ENCODE data around the gene UBE2Q2. TPM values are rescaled to one million over a fixed set of nuclear protein-coding genes. Genes with fewer than 3 reads are reported as not detected.

Gene UBE2Q2
- total and polyA plus RNA-seq, 4 donors = 15.5 to 35.9 (median 21.1) TPM

DNA sequence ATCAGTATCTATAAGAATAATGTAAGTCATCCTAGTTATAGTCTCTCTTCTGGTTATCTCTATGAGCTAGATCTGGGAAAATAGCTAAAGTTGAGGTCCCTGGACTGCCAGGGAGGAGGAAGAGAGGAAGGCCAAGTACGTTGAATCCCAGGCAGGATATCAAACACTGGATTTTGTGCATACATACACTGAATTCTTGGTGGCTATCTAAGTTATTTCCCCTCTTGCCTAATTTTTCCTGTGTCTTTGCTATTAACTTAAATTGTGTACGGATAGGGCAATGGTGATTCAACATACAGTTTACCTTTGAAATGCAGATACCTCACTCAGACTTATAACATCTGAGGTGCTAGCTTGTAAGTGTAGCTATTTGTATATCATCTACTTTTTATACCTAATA is 87.6 kb downstream of the UBE2Q2 start:
- Histone ChIP-seq H3K27ac (ENCODE audit: low read depth in 1 of 2, low read length in 1 of 2) (no peak overlapping the region), H3K36me3 (ENCODE audit: control insufficient read depth in 4 of 4, insufficient read depth in 4 of 4, low read length in 4 of 4) (peaks cover 6 to 14% (median 9%) of the 10 kb centered on the region in 4 donors), H3K4me1 (ENCODE audit: control insufficient read depth in 5 of 5, insufficient read depth in 5 of 5, low read length in 5 of 5) (peaks cover 0 to 4% (median 0%) of the 10 kb centered on the region in 5 donors), H3K27me3 (ENCODE audit: control insufficient read depth in 3 of 3, insufficient read depth in 3 of 3, low read length in 2 of 3) (no peaks in the 10 kb centered on the region), H3K9ac (ENCODE audit: insufficient read depth in 1 of 2, low read length in 2 of 2) (no peak overlapping the region), H3K4me3 (no peak overlapping the region), H3K9me3 (ENCODE audit: control insufficient read depth in 4 of 4, insufficient read depth in 3 of 4, low read length in 3 of 4) (no peaks in the 10 kb centered on the region)
- TF ChIP-seq, protein P1, sequence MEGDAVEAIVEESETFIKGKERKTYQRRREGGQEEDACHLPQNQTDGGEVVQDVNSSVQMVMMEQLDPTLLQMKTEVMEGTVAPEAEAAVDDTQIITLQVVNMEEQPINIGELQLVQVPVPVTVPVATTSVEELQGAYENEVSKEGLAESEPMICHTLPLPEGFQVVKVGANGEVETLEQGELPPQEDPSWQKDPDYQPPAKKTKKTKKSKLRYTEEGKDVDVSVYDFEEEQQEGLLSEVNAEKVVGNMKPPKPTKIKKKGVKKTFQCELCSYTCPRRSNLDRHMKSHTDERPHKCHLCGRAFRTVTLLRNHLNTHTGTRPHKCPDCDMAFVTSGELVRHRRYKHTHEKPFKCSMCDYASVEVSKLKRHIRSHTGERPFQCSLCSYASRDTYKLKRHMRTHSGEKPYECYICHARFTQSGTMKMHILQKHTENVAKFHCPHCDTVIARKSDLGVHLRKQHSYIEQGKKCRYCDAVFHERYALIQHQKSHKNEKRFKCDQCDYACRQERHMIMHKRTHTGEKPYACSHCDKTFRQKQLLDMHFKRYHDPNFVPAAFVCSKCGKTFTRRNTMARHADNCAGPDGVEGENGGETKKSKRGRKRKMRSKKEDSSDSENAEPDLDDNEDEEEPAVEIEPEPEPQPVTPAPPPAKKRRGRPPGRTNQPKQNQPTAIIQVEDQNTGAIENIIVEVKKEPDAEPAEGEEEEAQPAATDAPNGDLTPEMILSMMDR (IDR thresholded peaks at IDR 0.05; ENCODE audit: control extremely low read depth, extremely low read depth) = no peak
- 54 to 76% methylated on average over 2 of the region's 2 CpGs for WGBS, 2 donors
- ATAC-seq (ENCODE audit: insufficient read depth, low FRiP score) = no peak
- DNase-seq = no peak

DNA sequence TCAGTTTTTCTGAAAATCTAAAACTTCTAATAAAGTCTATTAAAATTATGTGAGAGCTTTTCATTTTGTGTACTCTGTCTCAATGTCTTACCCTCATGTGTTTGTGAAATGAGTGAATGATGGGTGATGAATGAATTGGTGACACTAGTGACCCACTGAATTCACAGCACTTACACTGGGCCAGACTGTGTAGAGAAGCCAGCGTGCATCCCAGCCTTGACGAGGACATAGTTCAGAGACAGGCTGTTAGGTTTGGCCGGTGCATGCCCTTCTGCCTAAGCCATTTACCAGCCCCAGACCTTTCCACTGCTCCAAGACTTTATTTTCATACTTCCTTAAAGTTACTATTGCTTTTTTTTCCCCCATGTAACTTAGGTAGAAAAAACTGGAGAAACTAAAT is 99.2 kb downstream of the UBE2Q2 start:
- TF ChIP-seq, protein P1 (IDR thresholded peaks at IDR 0.05; ENCODE audit: control extremely low read depth, extremely low read depth) = no peak
- 64 to 84% methylated on average over 3 of the region's 3 CpGs for WGBS, 2 donors
- no peaks in the 10 kb centered on the region for H3K27me3 ChIP-seq (ENCODE audit: control insufficient read depth in 3 of 3, insufficient read depth in 3 of 3, low read length in 2 of 3)
- H3K36me3 ChIP-seq (ENCODE audit: control insufficient read depth in 4 of 4, insufficient read depth in 4 of 4, low read length in 4 of 4) = no peaks in the 10 kb centered on the region
- DNase-seq (no peak), ATAC-seq (ENCODE audit: insufficient read depth, low FRiP score) (no peak)
- no peak overlapping the region for H3K27ac ChIP-seq (ENCODE audit: low read depth in 1 of 2, low read length in 1 of 2)
- H3K4me3 ChIP-seq = no peak overlapping the region
- H3K9ac ChIP-seq (ENCODE audit: insufficient read depth in 1 of 2, low read length in 2 of 2) = no peak overlapping the region
- no peaks in the 10 kb centered on the region for H3K4me1 ChIP-seq (ENCODE audit: control insufficient read depth in 5 of 5, insufficient read depth in 5 of 5, low read length in 5 of 5)
- H3K9me3 ChIP-seq (ENCODE audit: control insufficient read depth in 4 of 4, insufficient read depth in 3 of 4, low read length in 3 of 4) = peaks cover 0 to 3% (median 0%) of the 10 kb centered on the region in 4 donors

- DNase-seq = no peak
- ATAC-seq (ENCODE audit: insufficient read depth, low FRiP score) = no peak
- peaks cover 0 to 3% (median 0%) of the 10 kb centered on the region in 4 donors for H3K9me3 ChIP-seq (ENCODE audit: control insufficient read depth in 4 of 4, insufficient read depth in 3 of 4, low read length in 3 of 4)
- WGBS, 2 donors = 78 to 84% methylated on average over 5 of the region's 5 CpGs
- no peaks in the 10 kb centered on the region for H3K4me1 ChIP-seq (ENCODE audit: control insufficient read depth in 5 of 5, insufficient read depth in 5 of 5, low read length in 5 of 5)
- H3K27ac ChIP-seq (ENCODE audit: low read depth in 1 of 2, low read length in 1 of 2) = no peak overlapping the region
- no peaks in the 10 kb centered on the region for H3K27me3 ChIP-seq (ENCODE audit: control insufficient read depth in 3 of 3, insufficient read depth in 3 of 3, low read length in 2 of 3)
- no peaks in the 10 kb centered on the region for H3K36me3 ChIP-seq (ENCODE audit: control insufficient read depth in 4 of 4, insufficient read depth in 4 of 4, low read length in 4 of 4)
- TF ChIP-seq, protein P1 (IDR thresholded peaks at IDR 0.05; ENCODE audit: control extremely low read depth, extremely low read depth) = no peak
- H3K4me3 ChIP-seq = no peak overlapping the region
- no peak overlapping the region for H3K9ac ChIP-seq (ENCODE audit: insufficient read depth in 1 of 2, low read length in 2 of 2)
These were observed 100.0 kb downstream of the UBE2Q2 start for GRCh38 chr15:75943246-75943645.

GRCh38 chr15:75943713-75944215 is 100.5 kb downstream of the UBE2Q2 start:
- H3K27ac ChIP-seq (ENCODE audit: low read depth in 1 of 2, low read length in 1 of 2) = no peak overlapping the region
- no peaks in the 10 kb centered on the region for H3K36me3 ChIP-seq (ENCODE audit: control insufficient read depth in 4 of 4, insufficient read depth in 4 of 4, low read length in 4 of 4)
- TF ChIP-seq, protein P1 (IDR thresholded peaks at IDR 0.05; ENCODE audit: control extremely low read depth, extremely low read depth) = no peak
- no peaks in the 10 kb centered on the region for H3K4me1 ChIP-seq (ENCODE audit: control insufficient read depth in 5 of 5, insufficient read depth in 5 of 5, low read length in 5 of 5)
- ATAC-seq (ENCODE audit: insufficient read depth, low FRiP score) (no peak), DNase-seq (no peak)
- 62 to 68% methylated on average over 1 of the region's 1 CpG for WGBS, 2 donors
- H3K9ac ChIP-seq (ENCODE audit: insufficient read depth in 1 of 2, low read length in 2 of 2) = no peak overlapping the region
- H3K9me3 ChIP-seq (ENCODE audit: control insufficient read depth in 4 of 4, insufficient read depth in 3 of 4, low read length in 3 of 4) = peaks cover 0 to 3% (median 0%) of the 10 kb centered on the region in 4 donors
- no peak overlapping the region for H3K4me3 ChIP-seq
- no peaks in the 10 kb centered on the region for H3K27me3 ChIP-seq (ENCODE audit: control insufficient read depth in 3 of 3, insufficient read depth in 3 of 3, low read length in 2 of 3)

Data from lung (tissue), 12 donors.